Measurements from ENCODE around the gene SDK1.
A peak's percentile ranks its signal among the peaks of the same experiment; 100 is the strongest.

SDK1 gene

DNA sequence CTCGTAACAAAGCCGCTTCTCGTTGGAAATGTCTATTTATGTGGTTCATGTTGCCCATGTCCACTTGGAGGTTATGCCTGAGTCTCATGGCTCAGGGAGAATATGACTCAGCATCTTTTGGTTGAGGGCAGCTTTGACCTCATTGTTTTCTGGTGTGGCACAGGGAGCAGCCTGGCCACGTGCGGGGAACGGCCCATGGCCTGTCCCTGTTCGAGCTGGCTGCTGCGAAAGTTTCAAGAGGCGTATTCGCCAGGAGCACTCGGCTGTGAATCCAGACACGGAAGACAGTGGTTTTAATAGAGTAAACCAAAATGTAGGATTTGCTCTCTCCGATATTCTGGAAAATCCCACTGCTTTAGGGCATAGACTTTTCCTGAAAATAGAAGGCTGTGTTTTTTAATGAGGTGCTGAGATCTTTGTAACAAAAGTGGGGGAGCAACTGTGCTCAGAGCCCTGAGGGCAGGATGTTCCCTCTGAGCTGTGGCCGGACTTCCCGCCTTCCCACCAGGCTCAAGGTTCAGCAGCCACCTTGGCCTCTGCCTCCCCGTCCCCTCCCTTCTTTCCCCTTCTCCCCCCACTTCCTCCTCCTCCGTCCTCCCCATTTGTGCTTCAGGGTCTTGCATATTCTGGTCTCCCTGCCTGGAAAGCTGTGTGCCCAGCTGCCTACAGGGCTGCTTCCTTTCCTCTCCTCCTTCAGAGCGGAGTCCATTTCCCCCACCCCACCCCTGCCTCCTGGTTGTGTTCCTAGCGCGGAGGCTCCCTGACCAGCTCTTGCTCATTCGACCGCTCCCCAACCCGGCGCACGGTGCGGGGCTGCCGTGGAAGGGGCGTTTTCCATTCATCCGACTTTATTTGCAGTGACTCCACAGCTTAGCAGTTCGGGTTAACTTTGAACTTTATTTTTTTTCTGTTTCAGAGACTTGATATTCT, 642.0 kb downstream of the SDK1 start:
- Mint-ChIP-seq H3K4me3 (no peak overlapping the region), H3K27ac (peak overlapping the region in 2 of 3 experiments; percentile 65 to 75), H3K36me3 (ENCODE audit: low read depth) (no peaks in the 10 kb centered on the region), H3K9me3 (peaks cover 14% of the 10 kb centered on the region), H3K4me1 (peaks cover 18% of the 10 kb centered on the region), H3K27me3 (ENCODE audit: low read depth) (peaks cover 4% of the 10 kb centered on the region)
- TF ChIP-seq, protein P1, sequence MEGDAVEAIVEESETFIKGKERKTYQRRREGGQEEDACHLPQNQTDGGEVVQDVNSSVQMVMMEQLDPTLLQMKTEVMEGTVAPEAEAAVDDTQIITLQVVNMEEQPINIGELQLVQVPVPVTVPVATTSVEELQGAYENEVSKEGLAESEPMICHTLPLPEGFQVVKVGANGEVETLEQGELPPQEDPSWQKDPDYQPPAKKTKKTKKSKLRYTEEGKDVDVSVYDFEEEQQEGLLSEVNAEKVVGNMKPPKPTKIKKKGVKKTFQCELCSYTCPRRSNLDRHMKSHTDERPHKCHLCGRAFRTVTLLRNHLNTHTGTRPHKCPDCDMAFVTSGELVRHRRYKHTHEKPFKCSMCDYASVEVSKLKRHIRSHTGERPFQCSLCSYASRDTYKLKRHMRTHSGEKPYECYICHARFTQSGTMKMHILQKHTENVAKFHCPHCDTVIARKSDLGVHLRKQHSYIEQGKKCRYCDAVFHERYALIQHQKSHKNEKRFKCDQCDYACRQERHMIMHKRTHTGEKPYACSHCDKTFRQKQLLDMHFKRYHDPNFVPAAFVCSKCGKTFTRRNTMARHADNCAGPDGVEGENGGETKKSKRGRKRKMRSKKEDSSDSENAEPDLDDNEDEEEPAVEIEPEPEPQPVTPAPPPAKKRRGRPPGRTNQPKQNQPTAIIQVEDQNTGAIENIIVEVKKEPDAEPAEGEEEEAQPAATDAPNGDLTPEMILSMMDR (IDR thresholded peaks at IDR 0.05; ENCODE audit: unreplicated experiment in 3 of 3) = no peak

DNA sequence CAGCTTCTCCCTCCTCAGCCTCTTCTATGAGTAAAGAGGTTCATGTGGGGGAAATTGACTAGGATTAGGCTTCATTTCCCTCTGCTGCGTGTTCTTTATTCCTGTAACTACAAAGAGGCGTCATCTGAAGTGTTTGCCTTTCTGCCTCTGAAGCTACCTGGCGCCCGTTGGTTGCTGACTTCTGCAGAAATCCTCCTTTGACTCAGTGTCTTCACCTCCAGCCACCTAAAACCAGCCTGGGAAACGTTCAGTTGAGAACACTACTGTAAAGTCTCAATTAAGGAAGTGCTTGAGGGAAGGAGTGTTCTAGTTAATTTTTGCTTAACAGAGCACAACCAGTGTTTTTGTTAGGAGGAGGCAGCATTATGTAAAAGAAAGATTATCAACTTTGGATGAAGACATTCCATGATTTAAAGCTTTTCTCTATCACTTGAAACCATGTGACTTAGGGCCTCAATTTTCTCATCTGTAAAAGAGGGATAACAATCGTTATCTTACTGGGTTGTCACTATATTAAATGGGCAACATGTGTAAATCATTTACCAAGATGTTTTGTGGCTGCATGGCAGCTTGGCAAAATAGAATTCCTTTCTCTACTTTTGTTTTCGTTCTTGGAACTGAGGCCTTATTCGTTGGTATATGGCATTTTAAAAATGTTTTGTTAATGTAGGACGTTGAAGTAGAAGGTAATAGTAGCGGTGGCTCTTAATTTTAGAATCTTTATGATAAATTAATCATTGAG, 642.9 kb downstream of the SDK1 start:
- no peaks in the 10 kb centered on the region for H3K36me3 Mint-ChIP-seq (ENCODE audit: low read depth)
- no peak overlapping the region for H3K4me3 Mint-ChIP-seq
- H3K27ac Mint-ChIP-seq = peak overlapping the region; percentile 29 to 75 (median 65)
- H3K9me3 Mint-ChIP-seq = peaks cover 11% of the 10 kb centered on the region
- peaks cover 21% of the 10 kb centered on the region for H3K4me1 Mint-ChIP-seq
- TF ChIP-seq, protein P1 (IDR thresholded peaks at IDR 0.05; ENCODE audit: unreplicated experiment in 3 of 3) = no peak
- H3K27me3 Mint-ChIP-seq (ENCODE audit: low read depth) = peaks cover 4% of the 10 kb centered on the region

DNA sequence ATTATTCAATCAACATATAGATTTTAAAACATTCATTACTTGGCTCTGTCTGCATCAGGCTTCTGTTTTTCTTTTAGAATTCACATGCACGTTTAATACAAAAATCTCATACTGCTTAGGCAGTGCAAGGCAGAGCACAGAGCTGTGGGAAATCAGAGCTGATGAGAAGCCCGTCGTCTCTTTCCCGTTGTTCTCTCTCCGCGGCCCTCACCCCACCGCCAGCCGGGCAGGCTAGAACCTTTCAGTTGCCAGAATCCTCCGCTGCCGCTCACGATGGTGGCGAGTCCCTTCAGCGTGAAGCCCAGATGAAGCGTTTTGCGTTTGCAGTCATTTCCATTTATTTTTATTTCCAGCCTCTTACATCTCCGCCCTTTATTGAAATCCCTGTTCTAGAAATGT, 648.2 kb downstream of the SDK1 start:
- H3K27me3 Mint-ChIP-seq (ENCODE audit: low read depth) = no peaks in the 10 kb centered on the region
- H3K27ac Mint-ChIP-seq = no peak overlapping the region
- H3K9me3 Mint-ChIP-seq = peaks cover 9% of the 10 kb centered on the region
- no peak overlapping the region for H3K4me3 Mint-ChIP-seq
- peaks cover 17% of the 10 kb centered on the region for H3K4me1 Mint-ChIP-seq
- TF ChIP-seq, protein P1 (IDR thresholded peaks at IDR 0.05; ENCODE audit: unreplicated experiment in 3 of 3) = no peak
- peaks cover 3% of the 10 kb centered on the region for H3K36me3 Mint-ChIP-seq (ENCODE audit: low read depth)

DNA sequence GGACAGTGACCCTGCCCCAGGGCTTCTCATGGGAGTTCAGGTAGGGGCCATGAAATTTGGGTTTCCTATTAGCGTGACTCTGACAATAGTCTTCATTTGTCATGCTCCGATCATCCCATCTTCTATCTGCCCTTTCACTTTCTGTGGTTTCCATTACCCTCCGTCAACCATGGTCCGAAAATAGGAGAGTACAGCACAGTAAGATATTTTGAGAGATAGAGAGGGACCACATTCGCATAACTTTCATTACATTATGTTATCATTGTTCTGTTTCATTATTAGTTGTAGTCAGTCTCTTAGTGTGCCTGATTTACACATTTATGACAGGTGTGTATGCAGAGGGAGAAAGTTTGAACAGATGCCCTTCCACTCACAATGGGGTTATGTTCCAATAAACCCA, 649.2 kb downstream of the SDK1 start:
- Mint-ChIP-seq H3K4me3 (no peak overlapping the region), H3K27ac (no peak overlapping the region)

DNA sequence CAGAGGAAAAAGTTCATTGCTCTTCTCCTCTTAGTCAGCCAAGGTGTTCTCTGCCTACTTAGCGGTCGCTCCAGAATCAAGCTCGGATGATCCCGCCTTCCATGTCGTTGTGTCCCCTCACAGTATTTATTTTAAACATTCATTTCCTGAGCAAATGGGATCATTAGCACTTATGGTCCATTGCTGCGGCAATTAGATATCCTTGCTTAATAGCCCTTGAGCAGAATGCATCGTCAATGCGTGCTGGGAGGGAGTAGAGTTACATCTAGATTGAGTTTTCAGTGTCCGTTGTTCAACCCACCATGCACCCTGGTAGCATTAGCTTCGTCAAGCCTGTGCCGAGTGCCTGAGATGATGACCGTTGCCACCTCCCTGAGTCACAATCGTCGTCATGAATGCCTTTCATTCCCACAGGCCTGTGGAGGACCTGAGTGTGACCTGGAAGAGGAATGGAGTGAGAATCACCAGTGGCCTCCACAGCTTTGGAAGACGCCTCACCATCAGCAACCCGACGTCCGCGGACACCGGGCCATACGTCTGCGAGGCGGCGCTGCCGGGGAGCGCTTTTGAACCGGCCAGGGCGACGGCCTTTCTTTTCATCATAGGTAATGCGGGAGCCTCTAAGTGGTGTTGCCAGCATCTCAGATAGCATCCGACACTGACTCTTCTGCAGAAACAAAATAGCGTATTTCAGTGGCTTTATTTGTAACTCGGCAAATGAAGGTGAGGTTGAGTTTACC, 650.4 kb downstream of the SDK1 start:
- H3K4me3 Mint-ChIP-seq = no peak overlapping the region
- no peaks in the 10 kb centered on the region for H3K9me3 Mint-ChIP-seq
- TF ChIP-seq, protein P1 (IDR thresholded peaks at IDR 0.05; ENCODE audit: unreplicated experiment in 3 of 3) = no peak
- peaks cover 31% of the 10 kb centered on the region for H3K4me1 Mint-ChIP-seq
- H3K36me3 Mint-ChIP-seq (ENCODE audit: low read depth) = peaks cover 3% of the 10 kb centered on the region
- no peak overlapping the region for H3K27ac Mint-ChIP-seq
- peaks cover 10% of the 10 kb centered on the region for H3K27me3 Mint-ChIP-seq (ENCODE audit: low read depth)

More for the DNA sequence above, 649.2 kb downstream of the SDK1 start:
- no peaks in the 10 kb centered on the region for H3K27me3 Mint-ChIP-seq (ENCODE audit: low read depth)
- peaks cover 1% of the 10 kb centered on the region for H3K9me3 Mint-ChIP-seq
- H3K4me1 Mint-ChIP-seq = peaks cover 21% of the 10 kb centered on the region
- TF ChIP-seq, protein P1 (IDR thresholded peaks at IDR 0.05; ENCODE audit: unreplicated experiment in 3 of 3) = no peak
- peaks cover 3% of the 10 kb centered on the region for H3K36me3 Mint-ChIP-seq (ENCODE audit: low read depth)

Measured in nephron (organoid).